Loucy (cell line): ENCODE measurements around the gene COPS7A.

Experiments
- H2AFZ ChIP-seq: fragments of 200-600 bp; sonication (generic); 2 replicates; pipeline ENCODE4 v1.6.0; 2016; ENCODE audit warnings: antibody characterized with exemption, mild to moderate bottlenecking, low read length, moderate library complexity
- H3F3A ChIP-seq: fragments of 200-600 bp; 2 replicates; pipeline ENCODE4 v1.6.0; 2016; ENCODE audit warnings: antibody characterized with exemption, low read depth, mild to moderate bottlenecking
- H3K27me3 ChIP-seq: fragments of 200-600 bp; sonication (generic); 2 replicates; pipeline ENCODE4 v1.6.1; 2014; ENCODE audit warnings: low read length, mild to moderate bottlenecking; ENCODE audit not compliant: insufficient read depth, poor library complexity, severe bottlenecking
- H3K36me3 ChIP-seq: fragments of 200-600 bp; sonication (generic); 2 replicates; pipeline ENCODE4 v1.6.1; 2016; ENCODE audit warnings: low read length; ENCODE audit not compliant: insufficient read depth
- H3K4me1 ChIP-seq: fragments of 200-600 bp; sonication (generic); 2 replicates; pipeline ENCODE4 v1.5.1; 2014; ENCODE audit warnings: low read length, mild to moderate bottlenecking; ENCODE audit not compliant: insufficient read depth, poor library complexity, severe bottlenecking
- H3K4me2 ChIP-seq: fragments of 200-600 bp; sonication (generic); 2 replicates; pipeline ENCODE4 v1.6.0; 2014; ENCODE audit warnings: antibody characterized with exemption, low read length, low read depth, mild to moderate bottlenecking; ENCODE audit not compliant: poor library complexity, severe bottlenecking
- H3K4me3 ChIP-seq: fragments of 200-600 bp; sonication (generic); 2 replicates; pipeline ENCODE4 v1.5.1; 2014; ENCODE audit warnings: low read length, mild to moderate bottlenecking, mixed read lengths; ENCODE audit not compliant: poor library complexity, severe bottlenecking
- H3K79me2 ChIP-seq: fragments of 200-600 bp; sonication (generic); 2 replicates; pipeline ENCODE4 v1.6.1; 2014; ENCODE audit warnings: low read length; ENCODE audit not compliant: insufficient read depth
- H3K9ac ChIP-seq: fragments of 200-600 bp; sonication (generic); 2 replicates; pipeline ENCODE4 v1.6.0; 2014; ENCODE audit warnings: mild to moderate bottlenecking, low read depth, low read length, moderate library complexity; ENCODE audit not compliant: poor library complexity, severe bottlenecking
- H3K9me2 ChIP-seq: fragments of 200-600 bp; sonication (generic); replicated peaks from 2 replicates; pipeline ENCODE4 v1.6.1; 2016; ENCODE audit warnings: low read depth, low read length, mixed read lengths
- H3K9me3 ChIP-seq: fragments of 200-600 bp; sonication (generic); 2 replicates; pipeline ENCODE4 v1.6.1; 2014; ENCODE audit warnings: mild to moderate bottlenecking, antibody characterized with exemption, low read length, low read depth; ENCODE audit not compliant: insufficient read depth
- H4K20me1 ChIP-seq: fragments of 200-600 bp; sonication (generic); 2 replicates; pipeline ENCODE4 v1.6.0; 2014; ENCODE audit warnings: antibody characterized with exemption, low read length, mild to moderate bottlenecking; ENCODE audit not compliant: insufficient read depth, poor library complexity, severe bottlenecking
- EZH2phosphoT487 ChIP-seq: fragments of 200-600 bp; IDR thresholded peaks from 2 replicates; pipeline ENCODE4 v1.6.1; 2018; ENCODE audit warnings: antibody characterized with exemption, mild to moderate bottlenecking, moderate library complexity, borderline replicate concordance
- TF ChIP-seq, protein P1 (sequence below): fragments of 200-600 bp; sonication (generic); conservative IDR thresholded peaks from 2 replicates; pipeline ENCODE4 v1.5.1; 2014; ENCODE audit warnings: mild to moderate bottlenecking, antibody characterized with exemption, low read length

The COPS7A gene

DNA sequence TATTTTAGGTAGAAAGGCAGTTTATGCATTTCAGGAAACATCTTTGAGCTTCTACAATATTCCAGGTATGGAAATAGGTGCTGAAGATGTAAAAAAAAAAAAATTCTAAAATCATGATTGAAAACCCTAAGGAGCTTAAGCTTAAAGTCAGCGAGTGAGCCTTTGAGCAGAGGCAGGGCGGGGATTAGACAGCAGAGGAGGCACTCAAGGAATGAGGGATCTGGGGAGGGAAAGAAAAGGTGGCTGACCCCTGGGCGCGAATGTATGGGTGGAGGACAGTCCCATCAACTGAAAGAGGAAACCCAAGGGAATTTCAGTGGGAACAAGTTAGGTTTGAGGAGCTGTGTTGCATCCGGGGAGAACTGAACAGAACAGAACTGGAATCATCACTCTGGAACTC is 35.9 kb downstream of the COPS7A start:
- no peaks in the 10 kb centered on the region for H3K9me3 ChIP-seq
- no peaks in the 10 kb centered on the region for H3K79me2 ChIP-seq
- no peak overlapping the region for H3K4me3 ChIP-seq
- H3K9me2 ChIP-seq: no peaks in the 10 kb centered on the region
- no peak overlapping the region for H2AFZ ChIP-seq
- no peaks in the 10 kb centered on the region for H3K36me3 ChIP-seq
- no peaks in the 10 kb centered on the region for H3K27me3 ChIP-seq
- peaks cover 14% of the 10 kb centered on the region for H3K4me1 ChIP-seq
- no peak overlapping the region for H3K9ac ChIP-seq
- H4K20me1 ChIP-seq: no peaks in the 10 kb centered on the region
- H3K4me2 ChIP-seq: no peak overlapping the region
- H3F3A ChIP-seq: no peaks in the 10 kb centered on the region
- TF ChIP-seq, protein P1, sequence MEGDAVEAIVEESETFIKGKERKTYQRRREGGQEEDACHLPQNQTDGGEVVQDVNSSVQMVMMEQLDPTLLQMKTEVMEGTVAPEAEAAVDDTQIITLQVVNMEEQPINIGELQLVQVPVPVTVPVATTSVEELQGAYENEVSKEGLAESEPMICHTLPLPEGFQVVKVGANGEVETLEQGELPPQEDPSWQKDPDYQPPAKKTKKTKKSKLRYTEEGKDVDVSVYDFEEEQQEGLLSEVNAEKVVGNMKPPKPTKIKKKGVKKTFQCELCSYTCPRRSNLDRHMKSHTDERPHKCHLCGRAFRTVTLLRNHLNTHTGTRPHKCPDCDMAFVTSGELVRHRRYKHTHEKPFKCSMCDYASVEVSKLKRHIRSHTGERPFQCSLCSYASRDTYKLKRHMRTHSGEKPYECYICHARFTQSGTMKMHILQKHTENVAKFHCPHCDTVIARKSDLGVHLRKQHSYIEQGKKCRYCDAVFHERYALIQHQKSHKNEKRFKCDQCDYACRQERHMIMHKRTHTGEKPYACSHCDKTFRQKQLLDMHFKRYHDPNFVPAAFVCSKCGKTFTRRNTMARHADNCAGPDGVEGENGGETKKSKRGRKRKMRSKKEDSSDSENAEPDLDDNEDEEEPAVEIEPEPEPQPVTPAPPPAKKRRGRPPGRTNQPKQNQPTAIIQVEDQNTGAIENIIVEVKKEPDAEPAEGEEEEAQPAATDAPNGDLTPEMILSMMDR: no peak
- no peak for TF ChIP-seq EZH2phosphoT487

DNA sequence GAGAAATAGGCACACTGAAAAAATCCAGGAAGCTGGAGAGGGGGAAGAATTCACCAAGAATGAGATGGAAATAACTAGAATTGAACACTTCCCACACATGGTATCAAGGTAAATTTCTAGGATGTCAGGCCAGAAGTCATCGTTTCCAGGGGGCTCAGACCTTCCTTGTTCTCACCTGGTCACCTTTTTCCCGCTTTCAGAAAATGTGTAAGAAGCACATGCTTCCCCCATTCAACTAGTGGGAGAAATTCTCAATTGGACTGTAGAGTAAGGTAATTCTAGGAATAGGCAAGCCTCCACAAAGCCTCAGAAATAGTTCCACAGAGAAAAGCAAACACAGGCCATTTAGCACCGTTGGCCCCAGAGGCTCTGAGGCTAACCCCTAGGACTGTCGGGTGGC is 39.5 kb downstream of the COPS7A start:
- Histone ChIP-seq H3K9me3 (no peaks in the 10 kb centered on the region), H3K4me3 (no peak overlapping the region), H3K9me2 (no peaks in the 10 kb centered on the region), H3K79me2 (peaks cover 27% of the 10 kb centered on the region), H4K20me1 (peaks cover 7% of the 10 kb centered on the region), H3K4me1 (peaks cover 36% of the 10 kb centered on the region), H3K27me3 (no peaks in the 10 kb centered on the region), H3K9ac (peak overlapping the region; percentile 71), H3K4me2 (peak overlapping the region; percentile 94), H2AFZ (no peak overlapping the region), H3K36me3 (no peaks in the 10 kb centered on the region), H3F3A (0 out of 2 replicates have a peak, but pooled peaks cover 5% of the 10 kb centered on the region)
- TF ChIP-seq, protein P1: no peak
- no peak for TF ChIP-seq EZH2phosphoT487

DNA sequence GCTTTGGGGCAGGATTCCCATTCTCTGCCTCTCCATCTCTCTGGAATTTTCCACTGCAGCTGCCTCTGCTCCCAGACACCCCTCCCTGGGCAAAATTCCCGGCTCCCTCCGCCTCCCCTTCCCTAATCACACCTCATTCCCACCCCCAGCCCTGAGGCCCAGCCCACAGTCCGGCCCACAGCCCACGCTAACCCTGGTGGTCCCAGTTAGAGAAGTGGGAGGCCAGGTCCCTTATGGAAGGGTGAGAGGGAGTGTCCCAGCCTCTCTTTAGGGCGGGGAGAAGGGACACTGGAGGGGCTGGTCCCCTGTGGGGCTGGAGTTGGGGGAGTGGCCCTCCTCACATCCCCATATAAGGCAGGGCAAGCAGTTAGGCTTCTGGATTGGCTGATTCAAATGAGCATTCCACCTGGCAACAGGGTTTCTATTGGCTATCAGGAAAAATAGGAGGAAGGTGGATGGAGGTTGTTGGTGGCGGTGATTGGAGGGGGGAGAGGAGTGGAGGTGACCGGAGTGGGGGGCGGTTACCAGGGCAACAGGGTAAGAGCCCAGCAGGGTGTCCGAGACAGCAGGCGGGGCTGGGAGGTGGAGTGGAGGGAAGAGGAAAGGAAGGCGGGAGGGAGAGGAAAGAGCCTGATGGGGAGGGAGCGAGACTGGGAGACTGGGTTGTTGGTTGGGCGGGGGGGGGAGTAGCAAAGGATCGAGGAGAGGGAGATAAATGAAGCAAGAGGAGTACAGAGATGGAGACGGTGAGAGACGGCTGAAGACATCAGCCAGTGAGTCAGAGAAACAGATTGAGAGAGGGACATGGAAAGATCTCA is 40.4 kb downstream of the COPS7A start:
- H3K4me1 ChIP-seq: peaks cover 42% of the 10 kb centered on the region
- H3K9me2 ChIP-seq: no peaks in the 10 kb centered on the region
- TF ChIP-seq EZH2phosphoT487: no peak
- TF ChIP-seq, protein P1: no peak
- H3K36me3 ChIP-seq: no peaks in the 10 kb centered on the region
- peak overlapping the region; percentile 85 for H3K9ac ChIP-seq
- H3K4me2 ChIP-seq: peak overlapping the region; percentile 94
- no peaks in the 10 kb centered on the region for H3K9me3 ChIP-seq
- H3K27me3 ChIP-seq: no peaks in the 10 kb centered on the region
- H3K79me2 ChIP-seq: peaks cover 35% of the 10 kb centered on the region
- 0 out of 2 replicates have a peak, but pooled peaks cover 5% of the 10 kb centered on the region for H3F3A ChIP-seq
- H3K4me3 ChIP-seq: peak overlapping the region; percentile 73
- H2AFZ ChIP-seq: 0 out of 2 replicates have a peak overlapping the region, but pooled peaks have one; percentile 0
- H4K20me1 ChIP-seq: peaks cover 14% of the 10 kb centered on the region
